Mucosa of gallbladder (tissue), 1 donor: ENCODE data around the gene RAB20. TPM values are rescaled to one million over a fixed set of nuclear protein-coding genes. Genes with fewer than 3 reads are reported as not detected.
"Not testable (repeated sequence)": the region's sequence is repeated elsewhere in the genome, so short reads cannot be mapped to it uniquely, and the experiment has no call there.

Experiments used
- DNase-seq: peaks from one replicate; pipeline ENCODE4 v3.0.0-alpha.2; 2020; ENCODE audit warnings: low spot score
- total RNA-seq: library from RNA; stranded (reverse); gene quantifications from one replicate; pipeline ENCODE4 v1.2.1, GENCODE V29; 2021
- donor health status: DM: no; HTN: no; CAD: no.

RAB20 gene
- total RNA-seq, 1 donor from 2014 or later = 41.1 TPM

- DNase-seq = no peak
Measured at GRCh38 chr13:110554946-110555345, 6.6 kb downstream of the RAB20 start.

GRCh38 chr13:110554227-110554836, 7.2 kb downstream of the RAB20 start:
- DNase-seq = no peak

- no peak for DNase-seq
Measured at GRCh38 chr13:110553417-110553816, 8.1 kb downstream of the RAB20 start.

- no peak for DNase-seq
Measured at GRCh38 chr13:110552767-110553166, 8.8 kb downstream of the RAB20 start.

- DNase-seq = no peak
Measured at GRCh38 chr13:110551284-110551683, 10.2 kb downstream of the RAB20 start.

GRCh38 chr13:110549795-110550160, 11.7 kb downstream of the RAB20 start:
- DNase-seq = no peak

- no peak for DNase-seq
Measured at GRCh38 chr13:110548891-110549794, 12.4 kb downstream of the RAB20 start.

- peak; percentile 90 for DNase-seq
Measured at GRCh38 chr13:110546926-110547325, 14.6 kb downstream of the RAB20 start.

GRCh38 chr13:110546378-110546777, 15.1 kb downstream of the RAB20 start:
- no peak for DNase-seq

- no peak for DNase-seq
Measured at GRCh38 chr13:110542169-110542796, 19.2 kb downstream of the RAB20 start.

GRCh38 chr13:110541526-110541920, 20.0 kb downstream of the RAB20 start:
- DNase-seq = no peak

- DNase-seq = no peak
Measured at GRCh38 chr13:110540871-110541525, 20.5 kb downstream of the RAB20 start.

GRCh38 chr13:110539894-110540293, 21.6 kb downstream of the RAB20 start:
- DNase-seq = no peak

GRCh38 chr13:110538632-110539031, 22.9 kb downstream of the RAB20 start:
- no peak for DNase-seq

GRCh38 chr13:110536006-110536693, 25.4 kb downstream of the RAB20 start:
- peak; percentile 59 for DNase-seq

GRCh38 chr13:110535526-110535925, 26.0 kb downstream of the RAB20 start:
- no peak for DNase-seq

GRCh38 chr13:110533771-110534670, 27.5 kb downstream of the RAB20 start:
- DNase-seq = no peak

- not testable (repeated sequence) for DNase-seq
Measured at GRCh38 chr13:110532258-110532657, 29.3 kb downstream of the RAB20 start.

GRCh38 chr13:110531671-110532083, 29.8 kb downstream of the RAB20 start:
- no peak for DNase-seq

- no peak for DNase-seq
Measured at GRCh38 chr13:110531100-110531499, 30.4 kb downstream of the RAB20 start.
